GM21529 (cell line): ENCODE results near the gene SLC12A6.
"Not testable (repeated sequence)": the region's sequence is repeated elsewhere in the genome, so short reads cannot be mapped to it uniquely, and the experiment has no call there.

Experiments
- ATAC-seq: cut with Tn5 transposase; IDR thresholded peaks from one replicate; pipeline ENCODE4 v1.9.1; 2021; ENCODE audit not compliant: unreplicated experiment

Gene SLC12A6

GRCh38 chr15:34209421-34210282 is 127.9 kb downstream of the SLC12A6 start, which contains the start of gene KATNBL1:
TSS of gene KATNBL1 (minus strand) at chr15:34210096. CDS start at chr15:34163676, 46,420 bp downstream.
- peak; percentile 79 for ATAC-seq

- ATAC-seq: no peak
These were observed 131.6 kb downstream of the SLC12A6 start for GRCh38 chr15:34206011-34206410.

GRCh38 chr15:34203936-34204335 is 133.6 kb downstream of the SLC12A6 start:
- ATAC-seq: no peak

GRCh38 chr15:34203305-34203704 is 134.3 kb downstream of the SLC12A6 start:
- no peak for ATAC-seq

GRCh38 chr15:34193272-34193671 is 144.3 kb downstream of the SLC12A6 start:
- not testable (repeated sequence) for ATAC-seq

- ATAC-seq: no peak
These were observed 148.9 kb downstream of the SLC12A6 start for GRCh38 chr15:34188711-34189110.

GRCh38 chr15:34185666-34186065 is 151.9 kb downstream of the SLC12A6 start:
- no peak for ATAC-seq

GRCh38 chr15:34182942-34183341 is 154.6 kb downstream of the SLC12A6 start:
- ATAC-seq: no peak
